NCI-H446 (cell line): ENCODE data around the gene KRT85.
"Not testable (repeated sequence)": the region's sequence is repeated elsewhere in the genome, so short reads cannot be mapped to it uniquely, and the experiment has no call there.

Experiments
- DNase-seq, 2 experiments: peaks; one replicate each; lab custom pipeline; 2025; lab: John Stamatoyannopoulos, UW

Gene KRT85

GRCh38 chr12:52323416-52324152 lies 43.7 kb downstream of the KRT85 start:
- DNase-seq, result no peak

GRCh38 chr12:52323001-52323400 lies 44.3 kb downstream of the KRT85 start:
- DNase-seq, result no peak

- no peak for DNase-seq
Measured at GRCh38 chr12:52322069-52322468, 45.2 kb downstream of the KRT85 start.

- no peak for DNase-seq
Measured at GRCh38 chr12:52321418-52321817, 45.9 kb downstream of the KRT85 start.

- no peak for DNase-seq
Measured at GRCh38 chr12:52320784-52321400, 46.4 kb downstream of the KRT85 start, which contains the start of gene KRT83. TSS of gene KRT83 (minus strand) at chr12:52321398. CDS start at chr12:52321335, 63 bp downstream.

GRCh38 chr12:52319097-52319496 lies 48.2 kb downstream of the KRT85 start:
- DNase-seq, result no peak

GRCh38 chr12:52318241-52318990 lies 48.9 kb downstream of the KRT85 start:
- DNase-seq, result no peak

GRCh38 chr12:52317468-52318052 lies 49.7 kb downstream of the KRT85 start:
- no peak for DNase-seq

GRCh38 chr12:52316701-52317100 lies 50.6 kb downstream of the KRT85 start:
- no peak for DNase-seq

- DNase-seq, result no peak
Measured at GRCh38 chr12:52316290-52316689, 51.0 kb downstream of the KRT85 start.

- DNase-seq, result not testable (repeated sequence)
Measured at GRCh38 chr12:52315721-52316120, 51.6 kb downstream of the KRT85 start.

GRCh38 chr12:52314511-52314910 lies 52.8 kb downstream of the KRT85 start:
- no peak for DNase-seq

- no peak for DNase-seq
Measured at GRCh38 chr12:52313926-52314325, 53.4 kb downstream of the KRT85 start.

GRCh38 chr12:52313461-52313860 lies 53.8 kb downstream of the KRT85 start:
- no peak for DNase-seq

- no peak for DNase-seq
Measured at GRCh38 chr12:52312086-52312485, 55.2 kb downstream of the KRT85 start.

- no peak for DNase-seq
Measured at GRCh38 chr12:52311285-52311648, 56.0 kb downstream of the KRT85 start.

GRCh38 chr12:52310622-52311284 lies 56.5 kb downstream of the KRT85 start:
- DNase-seq, result no peak
